GM12878 (cell line): ENCODE data around the gene ASGR2. TPM values are rescaled to one million over a fixed set of nuclear protein-coding genes. Genes with fewer than 3 reads are reported as not detected.

Experiments
- ATAC-seq: fragments of 200-7000 bp; cut with Tn5 transposase; 3 replicates; pipeline ENCODE4 v1.9.1; 2020; ENCODE audit warnings: mild to moderate bottlenecking, moderate library complexity
- BruUV-seq: library from RNA; stranded (reverse); fragments of 400-500 nt; replicated peaks from 2 replicates; lab custom pipeline; 2021; lab: Mats Ljungman, UMichigan
- CTCF ChIA-PET: fragments of 300-600 bp; sonication (Branson Sonifier 250); formaldehyde crosslinking; extraction: SDS; loops from one replicate; lab custom pipeline; 2021; ENCODE audit warnings: inconsistent platforms; lab: Yijun Ruan, JAX
- POLR2A ChIA-PET: fragments of 350-600 bp; formaldehyde crosslinking; extraction: SDS; loops from one replicate; lab custom pipeline; 2021; ENCODE audit warnings: inconsistent platforms; lab: Charles Lee
- RAD21 ChIA-PET: fragments of 300-600 bp; sonication (Branson Sonifier 250); formaldehyde crosslinking; loops from one replicate; lab custom pipeline; 2023; ENCODE audit warnings: antibody characterized with exemption; ENCODE audit not compliant: unreplicated experiment; lab: Charles Lee
- SMC1A ChIA-PET: fragments of 300-600 bp; sonication (Branson Sonifier 250); formaldehyde crosslinking; loops from one replicate; lab custom pipeline; 2023; ENCODE audit not compliant: unreplicated experiment, uncharacterized antibody; lab: Charles Lee
- DNase-seq: peaks from one replicate; pipeline ENCODE4 v3.0.0-alpha.2; 2011; ENCODE audit warnings: low read depth, low spot score
- FAIRE-seq: peaks from 3 replicates; lab custom pipeline; 2011; peaks lifted over from hg19 to GRCh38; lab: Jason Lieb, UNC
- H2AFZ ChIP-seq: 2 replicates; pipeline ENCODE4 v1.6.0; 2011; ENCODE audit warnings: low read depth, low read length, control low read depth; ENCODE audit not compliant: control insufficient read depth
- H3K27ac ChIP-seq: 2 replicates; pipeline ENCODE4 v1.5.1; 2011; ENCODE audit warnings: control low read depth; ENCODE audit not compliant: control insufficient read depth, insufficient read depth
- H3K27me3 ChIP-seq, 2 experiments: replicated peaks in 1 of 2; 2 replicates each; pipeline versions ENCODE4 v1.6.0 to v1.6.1; 2011; ENCODE audit warnings: low read length in 1 of 2; ENCODE audit not compliant: control insufficient read depth in 2 of 2, insufficient read depth in 2 of 2
- H3K36me3 ChIP-seq, 2 experiments: 2 replicates each; pipeline ENCODE4 v1.5.1; 2011; ENCODE audit warnings: low read length in 1 of 2; ENCODE audit not compliant: control insufficient read depth in 2 of 2, insufficient read depth in 2 of 2
- H3K4me1 ChIP-seq: 2 replicates; pipeline ENCODE4 v1.6.1; 2011; ENCODE audit warnings: mild to moderate bottlenecking, low read length, moderate library complexity, mixed read lengths; ENCODE audit not compliant: control insufficient read depth, insufficient read depth
- H3K4me2 ChIP-seq: 2 replicates; pipeline ENCODE4 v1.6.0; 2011; ENCODE audit warnings: control low read depth; ENCODE audit not compliant: control insufficient read depth, insufficient read depth
- H3K4me3 ChIP-seq: fragments of 200-600 bp; sonication (generic); 2 replicates; pipeline ENCODE4 v1.5.1; 2016
- H3K79me2 ChIP-seq: 2 replicates; pipeline ENCODE4 v1.6.0; 2011; ENCODE audit warnings: low read length; ENCODE audit not compliant: control insufficient read depth, insufficient read depth
- H3K9ac ChIP-seq: 2 replicates; pipeline ENCODE4 v1.8.0; 2011; ENCODE audit warnings: low read length, control low read depth, mixed read lengths; ENCODE audit not compliant: control insufficient read depth, insufficient read depth
- H3K9me3 ChIP-seq: replicated peaks from 3 replicates; pipeline ENCODE4 v1.5.1; 2011; ENCODE audit warnings: mild to moderate bottlenecking, low read length; ENCODE audit not compliant: control insufficient read depth, insufficient read depth
- H4K20me1 ChIP-seq: 2 replicates; pipeline ENCODE4 v1.6.0; 2011; ENCODE audit not compliant: control insufficient read depth, insufficient read depth
- CBX5 ChIP-seq: sonication (generic); IDR thresholded peaks from 2 replicates; pipeline ENCODE4 v1.6.1; 2016; ENCODE audit warnings: low read depth, moderate library complexity, mild to moderate bottlenecking, inconsistent platforms
- EED ChIP-seq: sonication (generic); IDR thresholded peaks from 2 replicates; pipeline ENCODE4 v1.6.1; 2016; ENCODE audit warnings: antibody characterized with exemption, low read depth
- GATAD2B ChIP-seq: fragments of 450-650 bp; conservative IDR thresholded peaks from 2 replicates; pipeline ENCODE4 v1.6.1; 2017; ENCODE audit warnings: low read depth, mild to moderate bottlenecking, moderate library complexity
- HDGF ChIP-seq: fragments of 450-650 bp; IDR thresholded peaks from 2 replicates; pipeline ENCODE4 v1.6.1; 2016; ENCODE audit warnings: antibody characterized with exemption
- IKZF2 ChIP-seq, 2 experiments: fragments of 450-650 bp; IDR thresholded peaks; 2 replicates each; pipeline ENCODE4 v1.6.1; 2017; ENCODE audit warnings: mild to moderate bottlenecking in 2 of 2, moderate library complexity in 2 of 2
- NR2C1 ChIP-seq: fragments of 450-650 bp; IDR thresholded peaks from 2 replicates; pipeline ENCODE4 v1.6.1; 2017; ENCODE audit warnings: antibody characterized with exemption, mild to moderate bottlenecking, moderate library complexity
- RAD21 ChIP-seq: IDR thresholded peaks from 2 replicates; pipeline ENCODE4 v1.6.1; 2011; ENCODE audit warnings: mild to moderate bottlenecking, low read depth, low read length, moderate library complexity; ENCODE audit not compliant: insufficient read depth
- RBBP5 ChIP-seq: fragments of 200-600 bp; sonication (generic); conservative IDR thresholded peaks from 2 replicates; pipeline ENCODE4 v1.6.1; 2016
- SMARCA5 ChIP-seq: fragments of 450-650 bp; IDR thresholded peaks from 2 replicates; pipeline ENCODE4 v1.6.1; 2017; ENCODE audit warnings: mild to moderate bottlenecking
- TAF1 ChIP-seq: IDR thresholded peaks from 2 replicates; pipeline ENCODE4 v1.6.1; 2011; ENCODE audit warnings: mild to moderate bottlenecking, low read depth, low read length, borderline replicate concordance
- TBL1XR1 ChIP-seq: IDR thresholded peaks from 2 replicates; pipeline ENCODE4 v1.6.1; 2012; ENCODE audit warnings: low read depth, low read length, improper control_type of control experiment
- YBX1 ChIP-seq: fragments of 450-650 bp; IDR thresholded peaks from 2 replicates; pipeline ENCODE4 v1.6.1; 2016; ENCODE audit warnings: antibody characterized with exemption
- ZBTB4 ChIP-seq: fragments of 450-650 bp; formaldehyde crosslinking; IDR thresholded peaks from 2 replicates; pipeline ENCODE4 v1.4.0; 2022; ENCODE audit warnings: mild to moderate bottlenecking, moderate library complexity
- ZNF274 ChIP-seq: IDR thresholded peaks from one replicate; pipeline ENCODE4 v1.8.0; 2011; ENCODE audit not compliant: insufficient read length, insufficient read depth
- ZNF384 ChIP-seq: IDR thresholded peaks from 2 replicates; pipeline ENCODE4 v1.6.1; 2012; ENCODE audit warnings: low read depth, mild to moderate bottlenecking, low read length, improper control_type of control experiment, borderline replicate concordance
- ZNF687 ChIP-seq: fragments of 450-650 bp; IDR thresholded peaks from 2 replicates; pipeline ENCODE4 v1.6.1; 2017; ENCODE audit warnings: mild to moderate bottlenecking, moderate library complexity
- WGBS: methylation state at CpG from one replicate; pipeline ENCODE4 v1.1.6; 2016; ENCODE audit warnings: low lambda C conversion rate; ENCODE audit not compliant: insufficient replicate concordance, insufficient coverage; ENCODE audit errors: missing lambda C conversion rate; 5-methylcytosine and 5-hydroxymethylcytosine counted together
- in situ Hi-C: fragments of 300-500 bp; cut with MboI; formaldehyde crosslinking; loops from 9 replicates; pipeline ENCODE4 v1.14.3; 2018; ENCODE audit warnings: mixed read lengths
- intact Hi-C: fragments of 100-400 bp; cut with micrococcal nuclease; formaldehyde crosslinking; loops from one replicate; pipeline ENCODE4 v1.14.2; 2022; ENCODE audit not compliant: unreplicated experiment
- polyA plus RNA-seq, 11 experiments: library from polyadenylated mRNA; depleted of rRNA in 4 of 11; unstranded in 6 of 11; stranded (reverse) in 5 of 11; fragments of >200 nt; fragmentation: Nextera tagmentation in 4 of 11; fragmentation: Illumina TruSeq in 1 of 11; extraction: Ambion mirVana in 4 of 11; extraction: Trizol in 1 of 11; gene quantifications; 1 replicate in 1 of 11; 2 replicates in 10 of 11; pipeline versions ENCODE4 v1.2.1 to v1.2.3, GENCODE V29; 2011 to 2016; ENCODE audit warnings: inconsistent platforms in 2 of 11, missing spikeins in 2 of 11, low read depth in 1 of 11
- total RNA-seq, 4 experiments: library from RNA; depleted of rRNA in 3 of 4; stranded (reverse); fragments of >200 nt in 3 of 4; fragmentation: Illumina TruSeq in 1 of 4; extraction: Trizol in 1 of 4; gene quantifications; 2 replicates each; pipeline versions ENCODE4 v1.2.1 to v1.2.3, GENCODE V29; 2013 to 2021

ASGR2 gene
- total and polyA plus RNA-seq, 10 of the 15 experiments (the other 5 are each of a cell fraction or from before 2014, with no cell fraction given), result not detected

- TF ChIP-seq TBL1XR1 (0 out of 2 replicates have a peak, but pooled peaks have one; percentile 55), IKZF2 (IDR thresholded peaks at IDR 0.05) (peak; percentile 14 to 34; a peak in 2 of 4 replicates), CBX5 (no peak), GATAD2B (no peak; the same call in 1 of the 2 replicates), ZNF384 (peak; percentile 31; the same call in 1 of the 2 replicates), HDGF (no peak), TAF1 (peak; percentile 71), RAD21 (no peak), SMARCA5 (peak; percentile 61)
Measured at GRCh38 chr17:7132511-7133094, 18.0 kb upstream of the ASGR2 start (continued).

GRCh38 chr17:7131423-7131791 lies 16.8 kb upstream of the ASGR2 start:
- RAD21 ChIA-PET, result interaction anchor here (1.3 to 9.9 kb wide), 6 partner anchors 10 to 109 kb away, joined by 3 to 269 read pairs (median 8); partner anchors contain the start of genes BCL6B and SLC16A11
- POLR2A ChIA-PET, result interaction anchor here (2.4 kb wide), 1 partner anchor 94 kb away, joined by 9 read pairs; no protein-coding TSS in a partner anchor
- ATAC-seq (no peak), FAIRE-seq (no peak), DNase-seq (no peak)
- H3K4me3 ChIP-seq, result no peak overlapping the region
- peak overlapping the region; percentile 68; the same call in 1 of the 2 replicates for H2AFZ ChIP-seq
- no peaks in the 10 kb centered on the region for H3K36me3 ChIP-seq
- in situ Hi-C loops, result no loop called here
- no peaks in the 10 kb centered on the region for H3K79me2 ChIP-seq
- peak overlapping the region; percentile 36 for H3K9ac ChIP-seq
- no peaks in the 10 kb centered on the region for H4K20me1 ChIP-seq
- WGBS, result 97% methylated on average over 5 of the region's 5 CpGs
- H3K27me3 ChIP-seq, result no peaks in the 10 kb centered on the region
- no peak overlapping the region; the same call in 1 of the 2 replicates for H3K4me2 ChIP-seq
- no peaks in the 10 kb centered on the region for H3K9me3 ChIP-seq
- SMC1A ChIA-PET, result interaction anchor here (1.3 to 11.2 kb wide), 3 partner anchors 8 to 81 kb away, joined by 3 to 356 read pairs (median 25); partner anchors contain the start of gene SLC16A11
- intact Hi-C loops, result no loop called here
- CTCF ChIA-PET, result interaction anchor here (0.6 to 12.7 kb wide), 4 partner anchors 14 to 612 kb away, joined by 3 to 590 read pairs (median 4); partner anchors contain the start of gene SLC16A11
- BruUV-seq, result no TSS peak
- H3K4me1 ChIP-seq, result peaks cover 27% of the 10 kb centered on the region
- H3K27ac ChIP-seq, result peak overlapping the region; percentile 99
- TF ChIP-seq ZNF687 (no peak), RBBP5 (no peak), YBX1 (no peak), EED (no peak), ZBTB4 (no peak), ZNF274 (no peak), NR2C1 (no peak)
